HG03064 (cell line): ENCODE measurements around the gene PRDM7.
"Not testable (repeated sequence)": the region's sequence is repeated elsewhere in the genome, so short reads cannot be mapped to it uniquely, and the experiment has no call there.

ENCODE experiments used
- ATAC-seq: cut with Tn5 transposase; IDR thresholded peaks from one replicate; pipeline ENCODE4 v1.9.1; 2021; ENCODE audit warnings: low read depth; ENCODE audit not compliant: unreplicated experiment

Gene PRDM7

GRCh38 chr16:90077757-90078578 lies 837 bp upstream of the PRDM7 start:
- ATAC-seq = peak; percentile 30

DNA sequence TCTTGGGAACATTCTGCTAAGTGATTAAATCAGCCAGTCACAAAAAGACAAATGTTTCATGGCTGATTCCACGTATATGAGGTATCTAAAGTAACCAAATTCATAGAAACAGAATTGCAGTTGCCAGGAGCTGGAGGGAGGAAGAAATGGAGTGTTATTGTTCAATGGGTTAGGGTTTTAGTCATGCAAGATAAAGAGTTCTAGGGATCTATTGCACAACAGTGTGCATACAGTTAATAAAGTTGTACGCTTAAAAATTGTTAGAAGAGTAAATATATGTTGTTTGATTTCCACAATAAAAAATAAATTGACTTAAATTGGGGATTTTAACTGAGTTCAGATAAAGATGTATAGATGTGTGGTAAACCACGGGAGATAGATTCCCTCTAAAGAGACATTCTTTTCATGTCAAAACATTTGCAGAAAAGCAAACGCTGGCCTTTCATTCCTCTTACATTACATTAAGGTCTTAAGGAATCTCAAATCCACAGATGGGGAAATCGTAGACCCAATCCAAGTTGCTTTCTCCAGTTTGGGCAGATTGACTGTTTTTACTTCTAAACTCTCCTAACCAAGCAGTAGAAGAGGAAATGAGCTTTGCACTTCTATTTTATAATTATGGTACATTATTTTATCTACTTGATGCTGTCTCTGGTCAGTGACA lies 4.6 kb downstream of the PRDM7 start:
- ATAC-seq = no peak

DNA sequence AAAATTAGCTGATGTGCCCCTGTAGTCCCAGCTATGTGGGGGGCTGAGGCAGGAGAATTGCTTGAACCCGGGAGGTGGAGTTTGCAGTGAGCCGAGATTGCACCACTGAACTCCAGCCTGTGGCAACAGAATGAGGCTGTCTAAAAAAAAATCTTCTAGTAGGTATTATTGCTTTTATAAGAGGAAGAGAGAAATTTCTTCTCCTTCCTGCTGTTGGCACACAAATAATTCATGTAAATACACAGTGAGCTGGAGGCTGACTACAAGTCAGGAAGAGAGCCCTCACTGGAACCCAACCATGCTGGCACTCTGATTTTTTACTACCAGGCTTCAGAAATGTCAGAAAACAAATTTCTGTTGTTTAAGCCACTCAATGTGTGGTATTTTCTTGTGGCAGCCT lies 6.7 kb downstream of the PRDM7 start:
- ATAC-seq = no peak

- no peak for ATAC-seq
These were observed 15.7 kb downstream of the PRDM7 start for GRCh38 chr16:90061437-90061836.

DNA sequence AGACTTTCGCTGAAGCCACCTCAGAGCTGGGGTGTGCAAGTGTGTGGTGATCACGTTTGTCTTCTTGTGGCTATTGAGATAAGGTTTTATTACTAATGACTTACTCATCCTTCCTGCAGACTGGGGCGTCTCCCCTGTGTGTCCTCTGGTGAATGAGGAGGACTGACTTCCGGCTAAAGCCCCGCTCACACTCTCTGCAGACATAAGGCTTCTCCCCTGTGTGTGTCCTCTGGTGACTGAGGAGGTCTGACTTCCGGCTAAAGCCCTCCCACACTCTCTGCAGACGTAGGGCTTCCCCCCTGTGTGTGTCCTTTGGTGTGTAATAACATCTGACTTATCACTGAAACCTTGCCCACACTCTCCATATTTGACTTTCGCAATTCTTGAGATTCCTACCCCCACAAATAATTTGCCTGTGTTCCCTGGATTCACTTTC lies 19.4 kb downstream of the PRDM7 start:
- ATAC-seq = no peak

GRCh38 chr16:90056521-90056920 lies 20.6 kb downstream of the PRDM7 start:
- not testable (repeated sequence) for ATAC-seq

GRCh38 chr16:90055371-90055770 lies 21.8 kb downstream of the PRDM7 start:
- no peak for ATAC-seq

DNA sequence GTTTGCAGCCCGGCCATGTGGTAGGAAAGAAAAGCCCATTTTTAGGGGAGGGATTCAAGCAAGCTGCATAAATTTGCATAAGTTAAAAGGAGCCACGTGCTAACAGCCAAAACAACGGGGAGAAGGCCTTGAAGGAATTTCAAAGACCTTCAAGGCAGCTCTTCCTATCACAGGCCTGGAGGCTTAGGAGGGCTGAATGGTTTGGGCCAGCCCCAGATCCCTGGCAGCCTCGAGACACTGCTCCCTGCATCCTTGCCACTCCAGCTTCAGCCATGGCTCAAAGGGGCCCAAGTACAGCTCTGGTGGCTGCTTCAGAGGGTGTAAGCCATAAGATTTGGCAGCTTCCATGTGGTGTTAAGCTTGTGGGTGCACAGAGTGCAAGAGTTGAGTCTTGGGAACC lies 22.6 kb downstream of the PRDM7 start:
- ATAC-seq = no peak

DNA sequence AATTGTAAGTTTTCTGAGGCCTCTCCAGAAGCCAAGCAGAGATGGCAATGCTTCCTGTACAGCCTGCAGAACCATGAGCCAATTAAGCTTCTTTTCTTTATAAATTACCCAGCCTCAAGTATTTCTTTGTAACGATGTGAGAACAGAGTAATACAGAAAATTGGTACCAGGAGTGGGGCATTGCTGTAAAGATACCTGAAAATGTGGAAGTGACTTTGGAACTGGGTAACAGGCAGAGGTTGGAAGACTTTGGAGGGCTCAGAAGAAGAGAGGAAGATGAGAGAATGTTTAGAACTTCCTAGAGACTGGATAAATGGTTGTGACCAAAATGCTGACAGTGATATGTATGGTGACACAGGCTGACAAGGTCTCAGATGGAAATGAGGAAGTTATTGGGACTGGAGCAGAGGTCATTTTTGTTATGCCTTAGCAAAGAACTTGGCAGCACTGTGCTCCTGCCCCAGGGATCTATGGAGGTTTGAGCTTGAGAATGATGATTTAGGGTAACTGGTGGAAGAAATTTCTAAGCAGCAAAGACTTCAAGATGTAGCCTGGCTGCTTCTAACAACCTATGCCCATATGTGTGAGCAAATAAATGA lies 23.1 kb downstream of the PRDM7 start:
- no peak for ATAC-seq

GRCh38 chr16:90050969-90051368 lies 26.2 kb downstream of the PRDM7 start:
- no peak for ATAC-seq

DNA sequence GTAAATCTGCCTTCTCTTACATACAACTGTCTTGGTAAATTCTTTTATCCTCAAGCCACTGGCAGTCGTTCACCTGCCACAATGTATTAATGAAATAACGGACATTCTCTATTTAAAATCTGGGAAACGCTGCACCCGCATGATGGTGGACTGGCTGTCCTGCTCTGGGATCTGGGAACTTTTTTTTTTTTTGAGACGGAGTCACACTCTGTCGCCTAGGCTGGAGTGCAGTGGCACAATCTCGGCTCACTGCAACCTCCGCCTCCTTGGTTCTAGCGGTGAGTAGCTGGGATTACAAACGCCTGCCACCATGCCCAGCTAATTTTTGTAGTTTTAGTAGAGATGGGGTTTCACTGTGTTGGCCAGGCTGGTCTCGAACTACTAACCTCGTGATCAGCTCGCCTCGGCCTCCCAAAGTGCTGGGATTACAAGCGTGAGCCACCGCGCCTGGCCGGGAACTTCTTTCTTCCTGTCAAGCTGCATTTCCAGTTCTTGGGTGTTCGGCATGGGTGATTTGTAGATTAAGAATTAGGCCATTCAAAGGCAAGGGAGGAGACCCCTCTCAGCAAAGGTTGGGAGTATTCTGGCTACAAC lies 28.3 kb downstream of the PRDM7 start:
- ATAC-seq = no peak

- ATAC-seq = no peak
These were observed 28.8 kb downstream of the PRDM7 start for GRCh38 chr16:90048347-90048722.

DNA sequence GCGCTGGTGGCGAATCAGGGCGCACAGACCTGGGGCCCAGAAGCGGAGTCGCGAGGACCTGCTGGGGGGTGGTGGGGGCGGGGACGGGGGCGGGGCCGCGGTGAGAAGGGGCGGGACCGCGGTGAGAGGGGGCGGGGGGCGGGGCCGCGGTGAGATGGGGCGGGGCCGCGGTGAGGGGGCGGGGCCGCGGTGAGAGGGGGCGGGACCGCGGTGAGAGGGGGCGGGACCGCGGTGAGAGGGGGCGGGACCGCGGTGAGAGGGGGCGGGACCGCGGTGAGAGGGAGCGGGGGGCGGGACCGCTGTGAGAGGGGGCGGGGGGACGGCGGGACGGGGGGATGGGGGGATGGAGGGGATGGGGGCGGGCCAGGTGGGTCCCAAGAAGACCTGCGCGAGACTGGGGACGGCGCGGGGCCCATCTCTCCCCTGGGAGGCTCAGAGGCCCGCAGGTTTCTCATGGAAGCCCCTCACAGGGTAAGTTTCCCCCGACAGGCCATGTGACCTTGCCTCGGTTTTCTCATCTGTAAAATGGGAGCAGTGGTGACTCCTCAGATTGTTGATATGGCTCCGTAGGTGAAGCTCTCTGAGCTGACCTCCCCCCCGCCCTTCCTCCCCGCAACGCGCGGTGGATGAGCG lies 29.3 kb downstream of the PRDM7 start:
- ATAC-seq = no peak

GRCh38 chr16:90046971-90047713 lies 30.0 kb downstream of the PRDM7 start:
- ATAC-seq = no peak

DNA sequence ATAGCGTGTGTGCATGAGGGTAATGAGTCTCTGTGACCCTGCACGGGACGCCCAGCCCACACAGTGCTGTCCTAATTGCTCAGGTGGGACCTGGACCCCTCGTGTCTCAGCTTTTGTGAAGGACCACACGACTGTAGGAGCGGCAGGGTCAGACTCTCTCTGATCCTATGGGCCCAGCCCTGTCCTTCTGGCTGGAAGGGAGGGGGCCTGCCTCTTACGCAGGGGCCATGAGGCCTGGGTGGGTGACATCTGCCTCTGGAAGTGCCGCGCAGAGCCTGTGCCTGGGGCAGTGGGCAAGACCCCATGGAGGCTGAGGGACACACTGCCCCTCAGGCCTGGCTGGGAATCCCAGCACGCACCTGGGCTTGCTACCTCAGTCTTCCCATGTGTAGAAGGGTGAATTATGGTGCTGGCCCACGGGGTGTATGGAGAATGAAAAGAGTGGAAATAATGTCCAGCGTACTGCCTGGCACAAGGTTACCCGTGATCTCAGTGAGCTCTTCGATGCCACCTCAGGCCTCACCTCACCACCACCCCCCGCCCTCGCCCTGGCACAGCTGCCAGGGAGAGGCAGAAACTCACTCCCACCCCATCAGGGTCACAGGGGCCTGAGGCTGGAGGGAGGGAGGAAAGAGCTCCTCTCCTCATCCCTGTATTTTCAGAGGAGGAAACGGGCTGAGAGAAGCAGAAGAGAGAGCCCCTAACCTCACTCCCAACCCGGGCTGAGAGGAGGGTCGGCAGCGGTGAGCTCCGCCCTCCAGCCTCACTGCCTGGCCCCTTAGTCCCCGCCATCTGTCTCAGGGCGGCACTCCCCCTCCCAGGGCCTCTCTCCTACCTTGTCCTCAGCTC lies 30.8 kb downstream of the PRDM7 start:
- no peak for ATAC-seq

GRCh38 chr16:90044111-90044551 lies 33.0 kb downstream of the PRDM7 start:
- ATAC-seq = no peak

- ATAC-seq = no peak
These were observed 33.6 kb downstream of the PRDM7 start for GRCh38 chr16:90043526-90043925.

DNA sequence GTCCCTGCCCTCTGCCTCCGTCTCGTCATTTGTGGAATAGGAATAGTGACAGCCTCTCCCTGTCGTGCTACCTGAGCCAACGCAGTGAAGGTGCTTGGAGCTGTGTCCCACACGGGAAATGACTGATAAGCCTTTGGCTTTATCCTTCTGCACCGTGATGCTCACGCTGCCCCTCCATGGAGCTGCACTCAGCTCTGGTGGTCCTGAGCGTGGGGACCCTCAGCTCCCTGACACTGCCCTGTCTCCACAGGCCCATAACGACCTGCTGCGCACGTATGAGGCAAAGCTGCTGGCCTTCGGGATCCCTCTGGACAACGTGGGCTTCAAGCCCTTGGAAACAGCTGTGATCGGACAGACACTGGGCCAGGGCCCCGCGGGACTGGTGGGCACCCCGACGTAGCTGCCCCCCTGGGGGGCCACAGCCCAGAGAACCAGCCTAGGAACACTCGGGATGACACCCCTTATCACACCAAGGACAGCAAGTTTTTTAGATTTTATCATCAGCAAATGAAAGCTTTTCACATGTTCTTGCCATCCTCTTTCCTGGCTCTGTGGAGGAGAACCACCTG lies 34.1 kb downstream of the PRDM7 start:
- ATAC-seq = no peak

GRCh38 chr16:90041896-90042473 lies 35.1 kb downstream of the PRDM7 start:
- no peak for ATAC-seq
